HG02623 (cell line): Measurements from ENCODE around the gene FAM180A.
"Not testable (repeated sequence)": the region's sequence is repeated elsewhere in the genome, so short reads cannot be mapped to it uniquely, and the experiment has no call there.

Experiments used
- ATAC-seq: cut with Tn5 transposase; IDR thresholded peaks from one replicate; pipeline ENCODE4 v1.9.1; 2021; ENCODE audit warnings: moderate library complexity; ENCODE audit not compliant: unreplicated experiment

Gene FAM180A

DNA sequence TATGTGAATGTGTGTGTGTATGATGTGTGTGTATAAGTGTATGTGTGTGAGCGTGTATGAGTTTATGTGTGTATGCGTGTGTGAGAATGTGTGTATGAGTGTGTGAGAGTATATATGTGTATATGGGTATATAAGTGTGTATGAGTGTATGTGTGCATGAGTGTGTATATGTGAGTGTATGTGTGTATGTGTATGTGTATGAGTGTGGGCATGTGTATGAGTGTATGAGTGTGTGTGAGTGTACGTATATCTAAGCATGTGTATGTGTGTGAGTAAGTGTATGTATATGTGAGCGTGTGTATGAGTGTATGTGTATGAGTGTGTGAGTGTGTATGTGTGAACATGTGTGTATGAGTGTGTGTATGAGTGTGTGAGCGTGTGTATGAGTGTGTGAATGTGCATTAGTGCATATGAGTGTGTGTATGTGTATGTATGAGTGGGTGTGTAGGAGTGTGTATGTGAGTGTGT lies 33.5 kb downstream of the FAM180A start:
- ATAC-seq = no peak

DNA sequence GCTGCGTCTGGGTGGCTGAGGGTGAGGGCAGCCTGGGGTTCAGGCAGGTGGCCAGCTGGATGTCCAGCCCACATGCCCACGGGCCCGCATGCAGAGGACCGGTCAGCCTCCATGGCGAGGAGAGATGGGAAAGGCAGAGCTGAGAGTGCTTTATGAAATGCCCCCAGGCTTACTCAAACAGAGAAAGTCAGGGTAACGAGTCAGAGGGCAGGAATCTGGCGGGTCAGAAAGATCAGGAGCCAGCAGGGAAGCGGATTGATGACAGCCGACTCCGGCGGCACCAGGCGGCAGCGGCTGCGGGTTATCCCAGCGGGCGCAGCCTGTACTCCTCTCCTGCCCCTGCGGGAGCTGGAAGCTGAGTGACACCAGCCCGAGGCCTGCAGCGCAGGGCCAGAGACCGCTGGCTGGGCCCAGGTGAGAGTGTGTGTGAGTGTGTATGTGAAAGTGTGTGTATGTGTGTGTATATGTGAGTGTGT lies 34.0 kb downstream of the FAM180A start:
- no peak for ATAC-seq

DNA sequence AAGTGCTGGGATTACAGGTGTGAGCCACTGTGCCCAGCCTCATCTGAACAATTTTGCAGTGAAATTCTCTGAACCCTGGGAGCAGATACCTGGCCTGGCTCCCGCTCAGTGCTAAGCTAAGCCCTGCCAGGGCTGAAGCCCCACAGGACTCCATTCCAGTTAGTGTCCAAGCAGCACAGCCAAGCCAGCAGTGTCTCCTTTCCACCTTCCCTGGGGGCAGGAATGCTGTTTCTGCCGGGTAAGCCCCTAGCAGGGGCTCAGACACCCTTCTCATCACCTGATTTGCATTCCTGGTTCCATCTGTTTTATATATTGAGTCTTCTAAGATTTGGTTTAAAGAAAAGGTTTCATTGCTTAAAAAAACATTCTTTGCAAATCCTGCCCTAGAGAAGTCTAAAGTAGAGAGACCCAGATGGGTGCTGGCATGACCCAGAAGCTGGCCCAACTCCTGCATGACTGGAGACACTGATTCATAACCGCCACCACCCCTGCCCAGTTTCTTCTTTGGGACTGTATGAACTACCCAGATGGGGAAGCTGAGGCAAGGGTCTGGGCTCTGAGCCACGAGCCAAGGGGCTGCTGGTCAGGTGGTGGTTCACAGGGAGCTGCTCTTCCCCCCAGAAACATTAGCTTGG lies 34.7 kb downstream of the FAM180A start:
- ATAC-seq = no peak

- no peak for ATAC-seq
Measured at GRCh38 chr7:135712796-135713195, 35.8 kb downstream of the FAM180A start.

GRCh38 chr7:135712182-135712782 lies 36.3 kb downstream of the FAM180A start:
- no peak for ATAC-seq

- no peak for ATAC-seq
Measured at GRCh38 chr7:135711139-135711469, 37.5 kb downstream of the FAM180A start.

DNA sequence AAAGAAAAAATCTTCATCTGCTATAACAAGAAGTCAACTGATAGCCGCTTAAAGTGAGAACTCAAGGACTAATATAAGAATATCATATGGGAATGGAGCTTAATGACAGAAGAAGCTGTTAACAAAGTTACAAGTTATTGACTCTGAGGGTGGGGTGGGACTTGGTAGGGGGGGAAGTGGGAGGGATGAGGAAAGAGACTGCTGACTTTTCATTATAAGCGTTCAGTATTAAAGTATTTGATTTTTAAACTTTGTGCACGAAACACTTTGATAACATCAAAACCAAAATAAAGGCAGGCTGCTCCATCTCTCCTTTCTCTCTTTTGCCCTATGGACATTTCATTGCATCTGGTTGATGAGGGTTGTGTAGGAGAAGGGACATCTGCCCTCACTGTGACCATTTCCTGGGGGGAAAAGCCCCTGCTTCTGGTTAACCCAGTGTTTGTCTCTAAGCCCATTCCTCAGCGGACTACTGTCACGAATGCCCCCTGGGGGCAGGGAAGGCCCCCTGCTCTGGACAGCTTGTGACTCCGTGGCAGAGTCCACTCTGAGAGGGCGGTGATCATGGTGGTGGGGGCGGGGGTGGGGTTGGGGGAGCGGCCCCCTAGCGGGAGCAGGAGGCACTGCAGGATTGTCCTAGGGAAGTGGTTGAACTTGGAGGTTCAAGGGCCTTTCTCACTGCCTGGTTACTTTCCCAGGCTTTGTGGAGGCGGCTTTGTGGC lies 38.0 kb downstream of the FAM180A start:
- no peak for ATAC-seq

DNA sequence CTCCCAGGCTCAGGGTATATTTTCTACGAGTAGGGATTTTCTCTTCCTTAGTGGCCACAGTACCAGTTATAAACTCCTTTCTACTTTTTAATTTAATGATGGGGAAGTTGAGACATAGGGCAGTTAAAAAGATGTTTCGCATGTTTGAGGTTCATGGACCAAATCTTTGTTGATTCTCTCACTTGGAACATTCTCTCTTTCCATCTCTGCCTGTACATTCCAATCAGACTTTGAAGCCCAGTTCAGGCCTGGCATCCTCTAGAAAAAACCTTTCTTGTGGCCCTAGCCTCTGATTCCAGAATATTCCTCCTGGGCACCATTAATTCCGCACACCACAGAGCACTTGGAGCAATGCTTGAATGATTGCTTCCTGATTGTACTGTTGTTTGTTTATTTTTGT lies 39.1 kb downstream of the FAM180A start:
- no peak for ATAC-seq

DNA sequence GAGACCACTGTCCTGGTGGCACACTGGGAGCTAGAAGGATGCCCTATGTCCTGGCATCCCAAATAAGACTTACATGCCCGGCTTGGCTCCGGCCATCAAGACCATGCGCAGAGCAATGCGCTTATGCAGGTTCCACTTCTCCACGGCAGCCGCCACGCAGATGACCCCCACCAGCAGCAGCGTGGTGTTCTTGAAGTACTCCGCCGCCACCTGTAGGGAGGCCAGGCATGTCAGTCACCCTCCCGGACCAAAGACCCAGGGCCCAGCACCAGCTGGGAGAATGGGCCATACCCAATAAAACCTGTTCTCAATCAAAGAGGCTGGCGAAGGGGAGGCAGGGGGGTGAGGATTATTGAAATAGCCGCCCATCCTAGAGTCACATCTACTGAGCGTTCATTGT lies 40.6 kb downstream of the FAM180A start:
- ATAC-seq = no peak

GRCh38 chr7:135707570-135707966 lies 41.0 kb downstream of the FAM180A start:
- ATAC-seq = no peak

GRCh38 chr7:135706858-135707569 lies 41.6 kb downstream of the FAM180A start:
- ATAC-seq = no peak

GRCh38 chr7:135706038-135706742 lies 42.4 kb downstream of the FAM180A start:
- ATAC-seq = no peak

DNA sequence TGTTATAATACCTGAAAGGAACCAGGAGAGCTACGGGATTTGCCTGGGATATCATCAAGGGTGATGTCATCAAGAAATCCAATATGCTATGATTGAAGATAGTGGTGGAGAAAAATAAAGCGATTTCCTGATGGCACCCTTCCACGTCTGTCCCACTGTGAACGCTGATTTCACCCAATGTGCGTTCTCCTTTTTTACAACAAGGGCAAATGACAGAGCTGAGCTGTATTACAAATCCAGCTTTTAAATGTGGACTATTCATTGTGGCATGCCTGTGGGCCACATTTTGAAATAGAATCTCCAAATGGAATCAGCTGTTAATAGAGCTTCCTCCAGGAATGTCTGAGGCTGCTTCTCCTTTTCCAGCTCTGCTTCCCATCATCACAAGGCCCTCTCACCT lies 43.9 kb downstream of the FAM180A start:
- no peak for ATAC-seq

- ATAC-seq = no peak
Measured at GRCh38 chr7:135704074-135704473, 44.5 kb downstream of the FAM180A start.

GRCh38 chr7:135697276-135698049 lies 51.1 kb downstream of the FAM180A start:
- no peak for ATAC-seq

- ATAC-seq = no peak
Measured at GRCh38 chr7:135693558-135693957, 55.1 kb downstream of the FAM180A start.

GRCh38 chr7:135692606-135693005 lies 56.0 kb downstream of the FAM180A start:
- not testable (repeated sequence) for ATAC-seq

GRCh38 chr7:135692055-135692454 lies 56.6 kb downstream of the FAM180A start:
- ATAC-seq = no peak

- ATAC-seq = no peak
Measured at GRCh38 chr7:135690566-135690965, 58.0 kb downstream of the FAM180A start.

GRCh38 chr7:135687466-135687865 lies 61.1 kb downstream of the FAM180A start:
- no peak for ATAC-seq
